Fibroblast of pulmonary artery (primary cell): ENCODE data around the gene PALD1.
A peak's percentile ranks its signal among the peaks of the same experiment; 100 is the strongest.

Experiments
- DNase-seq: peaks from one replicate; pipeline ENCODE4 v3.0.0-alpha.2; 2010; ENCODE audit warnings: low read depth
- H3K4me3 ChIP-seq: replicated peaks from 2 replicates; pipeline ENCODE4 v1.5.1; 2011; ENCODE audit warnings: low read depth, mild to moderate bottlenecking, control low read depth, low read length, moderate library complexity
- TF ChIP-seq, protein P1 (sequence below): IDR thresholded peaks from 2 replicates; pipeline ENCODE4 v1.5.1; 2011; ENCODE audit warnings: mild to moderate bottlenecking, control low read depth, low read length, inconsistent platforms; ENCODE audit errors: missing control alignments

Gene PALD1

DNA sequence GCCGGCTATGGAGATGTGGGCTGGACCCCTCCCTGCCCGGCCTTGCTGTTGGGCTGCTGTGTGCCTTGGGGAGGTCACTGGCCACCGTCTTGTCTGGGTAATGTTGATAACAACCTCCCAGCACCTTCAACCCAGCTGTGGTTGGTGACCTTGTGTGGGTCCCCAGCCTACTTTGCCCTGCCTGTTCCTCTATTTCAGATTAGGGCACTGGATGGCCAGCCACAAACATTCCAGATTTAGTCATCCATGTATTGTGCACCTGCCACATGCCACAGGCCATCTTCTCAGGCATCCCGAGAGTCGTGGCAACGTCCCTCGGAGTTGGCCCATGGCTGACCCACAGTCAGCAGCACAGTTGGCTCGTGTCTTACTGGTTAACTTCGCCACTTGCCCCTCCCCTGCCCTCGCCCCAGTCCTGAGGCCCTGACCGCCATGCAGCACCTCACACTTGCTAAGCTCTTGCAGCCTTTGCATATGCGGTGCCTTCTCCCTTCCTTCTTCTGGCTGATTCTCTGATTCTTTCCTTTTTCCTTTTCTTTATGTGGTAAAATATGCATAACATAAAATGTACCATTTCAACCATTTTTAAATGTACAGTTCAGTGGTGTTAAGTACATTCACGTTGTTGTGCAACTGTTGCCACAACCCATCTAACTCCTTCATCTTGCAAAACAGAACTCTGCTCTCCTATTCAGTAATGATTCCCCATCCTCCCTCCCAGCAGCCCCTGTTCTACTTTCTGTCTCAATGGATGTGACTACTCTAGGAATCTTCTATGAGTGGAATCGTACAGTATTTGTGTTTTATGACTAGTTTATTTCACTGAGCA lies 63.4 kb downstream of the PALD1 start:
- TF ChIP-seq, protein P1, sequence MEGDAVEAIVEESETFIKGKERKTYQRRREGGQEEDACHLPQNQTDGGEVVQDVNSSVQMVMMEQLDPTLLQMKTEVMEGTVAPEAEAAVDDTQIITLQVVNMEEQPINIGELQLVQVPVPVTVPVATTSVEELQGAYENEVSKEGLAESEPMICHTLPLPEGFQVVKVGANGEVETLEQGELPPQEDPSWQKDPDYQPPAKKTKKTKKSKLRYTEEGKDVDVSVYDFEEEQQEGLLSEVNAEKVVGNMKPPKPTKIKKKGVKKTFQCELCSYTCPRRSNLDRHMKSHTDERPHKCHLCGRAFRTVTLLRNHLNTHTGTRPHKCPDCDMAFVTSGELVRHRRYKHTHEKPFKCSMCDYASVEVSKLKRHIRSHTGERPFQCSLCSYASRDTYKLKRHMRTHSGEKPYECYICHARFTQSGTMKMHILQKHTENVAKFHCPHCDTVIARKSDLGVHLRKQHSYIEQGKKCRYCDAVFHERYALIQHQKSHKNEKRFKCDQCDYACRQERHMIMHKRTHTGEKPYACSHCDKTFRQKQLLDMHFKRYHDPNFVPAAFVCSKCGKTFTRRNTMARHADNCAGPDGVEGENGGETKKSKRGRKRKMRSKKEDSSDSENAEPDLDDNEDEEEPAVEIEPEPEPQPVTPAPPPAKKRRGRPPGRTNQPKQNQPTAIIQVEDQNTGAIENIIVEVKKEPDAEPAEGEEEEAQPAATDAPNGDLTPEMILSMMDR: no peak
- no peak for DNase-seq
- no peak overlapping the region for H3K4me3 ChIP-seq

DNA sequence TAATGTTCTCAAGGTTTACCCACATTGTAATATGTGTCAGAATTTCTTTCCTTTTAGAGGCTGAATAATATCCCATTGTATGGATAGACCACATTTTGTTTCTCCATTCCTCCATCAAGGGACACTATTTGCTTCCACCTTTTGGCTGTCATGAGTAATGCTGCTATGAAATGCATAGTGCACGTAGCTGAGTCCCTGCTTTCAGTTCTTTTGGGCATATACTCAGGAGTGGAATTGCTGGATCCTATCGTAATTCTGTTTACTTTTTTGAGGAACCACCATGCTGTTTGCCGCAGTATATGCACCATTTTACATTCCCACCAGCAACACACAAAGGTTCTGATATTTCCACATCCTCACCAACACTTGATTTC lies 64.0 kb downstream of the PALD1 start:
- TF ChIP-seq, protein P1: peak; percentile 26
- DNase-seq: peak; percentile 18
- no peak overlapping the region for H3K4me3 ChIP-seq

DNA sequence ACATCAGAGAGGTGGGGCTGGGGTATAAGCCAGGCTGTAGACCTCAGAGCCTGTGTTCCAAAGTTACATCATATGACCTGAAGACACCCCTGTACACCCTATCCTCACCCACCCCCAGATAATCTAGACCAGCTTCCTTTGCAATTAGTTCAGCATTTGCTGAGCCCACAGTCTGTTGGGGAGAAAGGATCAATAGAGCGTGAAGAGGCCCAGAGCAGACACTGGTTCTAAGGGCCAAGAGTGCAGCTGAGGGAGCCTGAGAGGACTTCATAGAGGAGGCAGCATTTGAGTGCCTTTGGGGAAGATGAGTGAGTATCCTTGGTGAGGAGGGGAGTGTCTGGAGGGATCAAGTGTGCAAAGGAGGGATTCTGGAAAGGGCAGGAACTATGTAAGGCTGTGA lies 65.3 kb downstream of the PALD1 start:
- no peak for DNase-seq
- H3K4me3 ChIP-seq: no peak overlapping the region
- TF ChIP-seq, protein P1: no peak

DNA sequence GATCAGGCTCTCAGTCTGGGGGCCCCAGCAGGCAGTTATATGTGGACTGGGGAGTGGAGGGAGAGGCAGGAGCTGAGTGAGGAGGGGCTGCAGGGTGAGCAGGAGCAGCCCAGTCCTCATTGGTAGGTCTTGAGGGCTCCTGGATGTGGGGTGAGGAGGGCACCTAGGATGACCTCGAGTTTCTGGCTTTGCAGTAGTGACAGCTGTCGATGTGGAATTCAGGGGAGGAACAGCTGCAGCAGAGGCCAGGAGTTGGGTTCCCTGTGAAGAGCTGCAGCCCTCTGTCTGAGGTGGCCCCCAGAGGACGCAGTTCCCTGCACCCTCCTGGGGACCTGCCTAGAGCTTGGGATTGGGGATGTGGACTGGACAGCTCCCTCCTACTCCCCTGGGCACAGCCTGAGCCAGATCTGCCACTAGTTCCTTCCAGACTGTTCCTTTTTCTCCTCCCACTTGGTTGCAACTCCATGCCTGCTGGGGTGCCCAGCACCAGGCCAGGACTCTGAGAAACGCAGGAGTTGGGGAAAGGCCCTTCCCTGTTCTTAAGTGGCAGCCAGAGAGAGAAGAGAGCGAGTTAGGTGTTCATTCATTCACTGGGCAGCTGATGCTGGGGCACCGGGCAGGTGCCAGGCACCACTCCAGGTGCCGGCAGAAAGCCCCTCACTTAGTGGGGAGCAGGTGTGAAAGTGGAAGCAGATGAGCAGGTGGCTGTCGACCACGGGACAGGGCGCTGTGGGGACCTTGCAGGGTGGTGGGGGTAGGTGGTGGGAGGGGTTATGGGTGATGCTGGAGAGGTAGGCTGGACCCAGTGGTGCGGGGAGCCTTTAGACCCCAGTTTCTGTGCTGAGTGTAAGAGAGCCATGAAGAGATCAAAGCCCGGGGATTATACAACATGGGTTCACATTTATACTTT lies 66.1 kb downstream of the PALD1 start:
- no peak overlapping the region for H3K4me3 ChIP-seq
- no peak for DNase-seq
- TF ChIP-seq, protein P1: no peak

DNA sequence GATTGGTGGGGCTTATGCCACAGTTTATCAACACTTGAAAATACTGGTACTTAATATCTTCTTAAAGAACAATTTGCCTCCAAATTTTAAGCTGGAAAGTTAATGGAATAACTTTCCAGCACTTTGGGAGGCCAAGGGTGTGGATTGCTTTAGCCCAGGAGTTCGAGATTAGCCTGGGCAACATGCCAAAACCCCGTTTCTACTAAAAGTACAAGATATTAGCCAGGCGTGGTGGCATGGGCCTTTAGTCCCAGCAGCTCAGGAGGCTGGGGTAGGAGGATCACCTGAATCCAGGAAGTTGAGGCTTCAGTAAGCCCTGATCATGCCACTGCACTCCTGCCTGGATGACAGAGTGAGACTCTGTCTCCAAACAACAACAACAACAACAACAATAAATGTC lies 68.0 kb downstream of the PALD1 start:
- TF ChIP-seq, protein P1: no peak
- no peak overlapping the region for H3K4me3 ChIP-seq
- DNase-seq: no peak

DNA sequence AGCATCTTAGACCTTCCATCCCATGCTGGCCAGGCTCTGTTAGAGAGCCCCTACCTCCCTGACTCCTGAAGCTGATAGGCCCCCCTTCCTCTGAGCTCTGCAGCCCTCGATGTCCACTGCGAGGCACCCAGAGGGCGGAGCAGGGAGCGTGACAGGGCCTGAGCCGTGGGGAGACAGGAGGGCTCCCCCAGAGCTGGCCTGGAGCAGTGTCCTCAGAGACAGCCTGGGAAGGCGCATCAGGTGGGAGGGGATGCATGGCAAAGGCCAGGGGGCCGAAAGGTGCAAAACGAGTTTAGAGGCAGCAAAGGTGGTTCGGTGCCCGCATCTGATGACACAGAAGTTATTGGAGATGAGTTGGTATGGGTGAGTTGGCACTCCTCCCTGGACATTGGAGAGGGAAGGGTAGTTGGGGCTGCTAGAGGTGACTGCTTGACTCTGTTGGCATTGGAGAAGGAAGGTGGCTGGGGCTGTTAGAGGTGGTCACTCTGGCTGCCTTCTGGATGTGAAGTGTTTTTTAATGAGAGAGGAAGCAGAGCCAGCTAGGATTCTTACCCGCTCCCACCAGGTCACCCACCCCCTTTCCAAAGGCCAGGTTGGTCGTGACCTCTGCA lies 70.9 kb downstream of the PALD1 start:
- no peak for DNase-seq
- TF ChIP-seq, protein P1: no peak
- no peak overlapping the region for H3K4me3 ChIP-seq
